GM18499 (cell line): ENCODE data around the gene SPAG16.

Experiments used
- ATAC-seq: cut with Tn5 transposase; IDR thresholded peaks from one replicate; pipeline ENCODE4 v1.9.1; 2021; ENCODE audit warnings: moderate number of reproducible peaks; ENCODE audit not compliant: insufficient read depth, unreplicated experiment

Gene SPAG16

DNA sequence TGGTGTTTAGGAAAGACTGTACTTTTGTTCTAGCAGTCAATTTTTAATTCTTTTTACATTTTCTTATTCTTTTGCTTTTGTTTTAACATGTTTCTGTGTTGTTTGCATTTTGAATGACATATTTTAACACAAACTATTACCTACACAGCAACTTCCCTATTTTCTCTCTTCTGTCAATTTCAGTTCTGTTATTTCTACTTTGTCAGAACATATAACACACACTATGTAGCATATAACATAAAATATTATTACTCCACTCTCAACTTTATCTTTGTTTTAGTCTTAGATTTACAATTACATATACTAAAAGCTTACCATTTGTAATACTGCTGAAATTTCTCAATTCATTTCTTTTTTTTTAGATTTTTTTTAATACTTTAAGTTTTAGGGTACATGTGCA, 753.9 kb downstream of the SPAG16 start:
- no peak for ATAC-seq

DNA sequence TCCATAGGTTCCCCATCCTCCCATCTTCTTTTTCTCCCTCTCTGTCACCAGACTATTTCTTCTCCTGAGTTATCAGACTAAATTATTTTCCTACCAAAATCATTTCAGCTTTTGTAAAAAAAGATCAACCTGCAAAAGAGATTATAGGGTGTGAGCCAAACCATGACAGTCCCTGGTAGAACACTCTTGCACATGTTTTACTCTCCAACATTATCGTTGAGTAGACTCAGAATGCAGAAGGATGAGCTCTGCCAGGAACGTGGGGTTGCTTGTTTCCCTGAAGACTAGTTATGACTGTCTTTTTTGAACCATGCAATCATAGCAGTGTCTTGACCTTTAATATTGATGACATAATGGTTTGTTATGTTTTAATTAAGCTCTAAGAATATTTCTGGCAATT, 766.5 kb downstream of the SPAG16 start:
- no peak for ATAC-seq

DNA sequence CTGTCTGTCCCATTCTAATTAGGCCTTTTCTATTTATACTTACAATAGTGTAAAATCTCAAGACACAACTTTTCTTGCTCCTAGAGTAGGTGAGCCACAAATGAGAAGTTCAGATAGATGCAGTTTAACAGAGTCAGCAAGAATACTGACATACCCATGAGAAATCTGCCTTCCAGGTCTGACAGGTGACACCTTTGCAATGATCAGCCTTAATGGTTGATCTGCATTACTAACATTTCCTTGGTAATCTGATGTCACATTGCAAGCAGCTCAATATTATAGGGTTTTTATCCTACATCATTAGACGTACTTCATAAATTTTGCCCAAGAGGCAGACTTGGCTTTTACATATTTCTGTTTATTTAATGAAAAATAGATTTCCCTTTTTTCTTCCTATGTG, 767.3 kb downstream of the SPAG16 start:
- ATAC-seq, result no peak

DNA sequence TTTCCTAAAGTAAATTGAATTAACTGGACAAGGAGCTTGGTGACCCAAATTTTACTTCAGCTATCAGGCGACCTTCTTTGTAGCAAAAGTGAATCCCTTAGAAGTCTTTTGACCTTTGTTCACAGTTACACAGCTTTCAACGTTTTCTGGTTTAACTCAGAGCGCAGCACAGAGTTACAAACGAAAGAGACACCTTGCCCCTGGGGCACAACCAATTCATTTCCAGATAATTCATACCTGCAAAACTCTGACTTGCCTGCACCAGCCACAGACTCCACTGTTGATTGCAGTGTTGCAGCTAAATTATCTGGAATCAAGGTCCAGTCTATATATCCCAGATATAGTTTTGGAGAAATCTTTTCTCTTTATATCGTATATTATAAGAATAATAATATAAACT, 768.0 kb downstream of the SPAG16 start:
- ATAC-seq, result no peak

DNA sequence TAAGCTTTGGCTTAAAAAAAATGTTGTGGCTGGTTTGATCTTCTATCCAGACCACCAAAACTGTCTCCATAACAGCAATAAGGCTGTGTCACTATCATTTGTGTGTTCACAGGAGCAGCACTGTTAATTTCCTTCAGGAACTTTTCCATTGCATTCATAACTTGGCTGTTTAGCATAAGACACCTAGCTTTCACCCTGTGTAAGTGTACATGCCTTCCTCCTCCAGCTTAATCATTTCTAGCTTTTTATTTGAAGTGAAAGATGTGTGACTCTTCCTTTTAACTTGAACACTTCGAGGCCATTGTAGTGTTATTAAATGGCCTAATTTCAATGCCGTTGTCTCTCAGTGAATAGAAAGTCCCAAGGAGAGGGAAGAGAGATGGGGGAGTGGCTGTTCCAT, 773.7 kb downstream of the SPAG16 start:
- ATAC-seq, result no peak

DNA sequence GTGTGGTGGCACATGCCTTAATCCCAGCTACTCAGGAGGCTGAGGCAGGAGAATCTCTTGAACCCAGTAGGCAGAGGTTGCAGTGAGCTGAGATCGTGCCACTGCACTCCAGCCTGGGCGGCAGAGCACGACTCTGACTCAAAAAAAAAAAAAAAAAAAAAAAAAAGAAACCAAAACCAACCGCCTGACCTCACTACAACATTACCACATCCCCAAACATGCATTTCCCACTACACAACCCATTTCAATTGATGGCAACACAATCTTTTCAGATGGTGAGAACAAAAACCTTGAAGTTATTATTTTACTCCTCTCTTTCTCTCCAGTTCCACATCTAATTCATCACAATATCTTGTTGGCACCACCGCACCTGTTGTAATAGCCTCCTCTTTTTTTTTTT, 778.0 kb downstream of the SPAG16 start:
- ATAC-seq, result peak; percentile 57

DNA sequence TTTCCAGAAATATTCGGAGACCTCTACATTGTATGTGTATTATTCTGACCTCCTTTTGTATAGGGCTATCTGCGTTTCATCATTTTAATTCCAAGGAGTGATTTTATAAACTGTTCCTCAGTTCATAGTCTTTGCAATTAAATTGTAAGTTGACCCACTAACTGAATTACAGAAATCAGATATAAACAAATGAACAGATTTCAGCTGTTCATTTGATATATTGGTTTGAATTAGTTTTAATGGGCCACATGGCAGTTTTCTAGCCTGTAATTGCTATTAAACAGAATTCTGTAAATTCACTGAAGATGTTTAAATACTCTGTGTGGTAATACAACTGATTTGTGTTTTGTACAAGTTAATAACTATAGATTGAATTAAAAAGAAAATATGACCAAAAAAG, 780.2 kb downstream of the SPAG16 start:
- ATAC-seq, result no peak

DNA sequence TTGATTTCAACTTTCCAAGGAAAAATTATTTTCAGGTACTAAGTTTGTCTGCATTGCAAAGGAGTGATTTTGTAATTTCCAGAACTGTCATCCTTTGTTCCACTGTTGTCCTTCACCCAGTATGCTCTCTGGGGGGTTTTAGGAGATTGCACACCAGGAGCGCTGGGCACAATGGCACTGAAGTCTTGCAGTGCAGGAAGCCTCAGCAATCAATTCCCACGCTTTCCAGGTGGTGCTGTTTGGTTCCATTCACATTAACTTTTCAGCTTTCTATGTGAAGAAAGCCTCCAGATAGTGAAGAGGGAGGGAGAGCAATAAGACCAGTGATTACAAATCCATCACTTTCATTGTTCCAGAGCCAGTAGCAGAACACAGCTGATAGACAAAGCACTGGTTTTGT, 782.6 kb downstream of the SPAG16 start:
- ATAC-seq, result no peak

DNA sequence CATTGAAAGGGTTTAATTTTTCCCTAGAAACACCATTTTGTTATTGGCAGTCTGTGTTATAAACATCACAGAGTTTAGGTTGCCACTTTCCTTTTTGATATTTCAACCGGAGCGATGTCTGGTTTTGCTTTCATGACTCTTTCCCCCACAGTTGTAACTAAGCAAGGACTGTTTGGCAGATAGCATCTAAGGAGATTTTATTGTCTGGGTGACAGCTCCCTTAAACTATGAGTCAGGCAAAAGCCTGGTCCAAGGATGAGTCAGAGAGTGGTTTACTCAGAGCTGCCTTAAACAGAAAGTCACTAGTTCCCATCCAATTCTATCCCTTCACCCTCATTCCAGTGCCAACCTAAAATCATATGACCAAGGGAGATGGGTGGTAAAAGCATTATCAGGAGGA, 785.0 kb downstream of the SPAG16 start:
- ATAC-seq, result peak; percentile 72

DNA sequence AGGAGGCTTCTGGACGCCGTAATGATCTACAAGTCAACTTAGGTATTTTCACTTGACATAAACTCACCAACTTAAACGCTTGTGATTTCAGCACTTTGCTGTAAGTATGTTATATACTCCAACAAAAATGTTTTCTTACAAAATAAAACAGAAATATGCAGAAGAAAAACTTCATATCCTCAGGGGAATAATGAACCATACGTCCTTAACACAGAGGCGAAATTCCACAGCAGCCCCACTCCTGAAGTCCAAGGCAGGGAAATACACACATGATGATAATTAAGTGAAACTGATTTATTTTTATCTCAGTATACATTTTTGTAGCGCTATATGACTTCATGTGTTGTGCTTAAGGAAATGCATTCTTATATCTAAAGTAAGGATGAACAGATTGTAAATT, 791.2 kb downstream of the SPAG16 start:
- no peak for ATAC-seq

DNA sequence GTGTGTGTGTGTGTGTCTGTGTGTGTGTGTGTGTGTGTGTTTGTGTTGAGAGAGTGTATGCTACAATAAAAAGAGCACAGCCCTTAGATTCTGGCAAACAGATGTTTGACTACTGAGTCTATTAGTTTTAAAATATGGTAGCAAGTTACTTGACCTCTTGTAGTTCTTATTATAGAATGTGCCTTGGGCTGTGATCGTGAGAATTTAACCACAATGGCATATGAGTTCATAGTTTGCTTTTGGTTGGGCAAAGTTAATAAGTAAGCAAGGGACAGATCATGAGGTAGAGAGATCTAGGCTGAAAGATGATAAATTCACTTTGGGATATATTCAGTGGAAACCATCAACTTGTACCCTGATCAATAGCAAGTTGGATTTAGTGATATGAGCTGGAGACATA, 792.3 kb downstream of the SPAG16 start:
- ATAC-seq, result no peak

DNA sequence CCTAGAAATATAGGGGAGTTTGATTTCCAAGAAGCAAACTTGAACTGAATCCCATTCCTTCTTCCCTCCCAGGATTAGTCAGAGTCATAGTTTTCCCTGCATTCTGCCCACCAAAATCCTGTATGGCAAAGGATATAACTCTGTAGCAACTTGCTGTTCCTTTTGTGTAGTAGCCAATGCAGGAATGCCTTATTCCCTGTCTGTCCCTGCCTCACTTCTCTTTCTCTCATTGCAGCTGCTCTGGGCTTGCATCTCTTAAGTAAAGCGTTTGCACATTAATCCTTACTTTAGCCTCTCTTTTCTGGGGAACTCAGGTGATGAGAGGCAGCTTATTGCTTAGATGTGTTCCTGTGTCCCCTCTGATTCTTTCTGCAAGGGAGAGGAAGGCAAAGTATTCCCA, 793.5 kb downstream of the SPAG16 start:
- ATAC-seq, result no peak

DNA sequence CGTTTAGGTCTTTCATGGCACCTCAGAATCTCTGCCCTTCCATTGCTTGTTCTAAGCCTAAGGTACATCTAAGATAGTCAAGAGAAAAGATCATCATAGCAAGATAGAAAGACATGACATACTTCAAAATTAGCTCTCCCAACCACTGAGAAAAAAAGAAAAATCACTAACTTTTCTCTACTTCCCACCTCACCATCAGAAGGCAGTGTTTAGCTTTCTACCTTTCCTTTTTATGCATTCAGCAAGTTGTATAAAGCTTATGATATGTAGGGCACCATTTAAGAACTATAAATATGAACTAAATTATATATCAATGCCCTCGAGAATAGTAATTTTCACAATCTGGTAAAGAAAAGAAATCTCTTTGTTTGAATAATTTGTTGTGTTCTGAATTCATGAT, 794.8 kb downstream of the SPAG16 start:
- ATAC-seq, result no peak

DNA sequence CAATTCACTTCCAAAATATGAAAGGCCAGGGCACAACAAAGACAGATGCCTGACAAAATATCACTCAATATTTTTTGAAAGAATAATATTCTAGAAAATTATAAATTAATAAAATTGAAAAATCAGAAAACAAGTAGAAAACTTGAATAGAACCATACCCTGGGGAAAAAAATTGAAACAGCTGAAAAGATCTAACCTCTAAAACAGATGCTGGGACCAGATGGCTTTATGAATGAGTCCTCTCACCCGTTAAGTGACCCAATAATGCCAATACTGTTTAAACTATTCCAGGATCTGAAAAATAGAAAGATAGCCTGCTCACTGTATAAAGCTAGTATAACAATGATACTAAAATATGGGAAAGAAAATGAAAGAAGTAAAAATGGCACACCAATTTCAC, 804.3 kb downstream of the SPAG16 start:
- ATAC-seq, result no peak

DNA sequence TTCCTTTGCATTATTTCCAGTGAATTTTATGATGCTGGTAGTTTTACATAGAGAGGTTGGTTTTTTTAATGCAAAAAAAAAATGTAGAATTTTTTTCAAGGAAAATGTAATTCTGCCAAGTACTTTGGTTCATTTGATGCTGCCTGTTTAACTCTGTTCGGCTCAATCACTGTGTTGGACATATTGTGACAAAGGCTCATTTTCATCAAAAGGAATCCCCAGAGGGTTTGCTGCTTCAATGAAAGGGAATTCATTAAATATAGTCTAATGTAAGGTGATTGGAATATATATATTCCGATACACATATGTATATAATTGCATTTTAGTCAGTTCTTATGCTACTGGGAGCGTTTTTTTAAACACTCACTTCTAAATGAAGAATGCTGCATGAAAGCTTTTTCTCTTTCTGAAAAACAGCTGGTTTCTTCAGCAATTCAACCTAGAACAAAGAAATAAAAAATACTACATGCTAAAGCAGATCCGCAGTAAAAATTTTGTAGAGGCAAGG, 812.0 kb downstream of the SPAG16 start:
- ATAC-seq, result no peak

DNA sequence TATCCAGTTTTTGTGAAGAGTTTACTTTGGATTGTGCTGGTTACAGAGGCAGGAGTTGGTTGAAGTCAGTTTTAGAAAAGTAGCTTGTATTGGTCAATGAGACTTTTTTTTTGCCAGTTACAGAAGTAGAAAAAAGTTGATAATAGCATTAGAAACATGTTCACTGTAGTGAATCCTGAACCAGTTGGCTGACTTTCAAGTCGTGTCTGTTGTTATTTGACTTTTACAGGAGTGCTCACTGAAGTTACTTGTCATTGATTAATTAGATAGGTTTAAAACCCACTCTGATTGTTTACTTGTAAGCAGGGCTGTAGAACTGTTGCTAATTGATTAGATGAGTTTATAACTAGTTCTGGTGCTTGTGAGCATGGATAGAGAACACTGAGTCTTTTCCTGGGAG, 814.5 kb downstream of the SPAG16 start:
- ATAC-seq, result no peak

DNA sequence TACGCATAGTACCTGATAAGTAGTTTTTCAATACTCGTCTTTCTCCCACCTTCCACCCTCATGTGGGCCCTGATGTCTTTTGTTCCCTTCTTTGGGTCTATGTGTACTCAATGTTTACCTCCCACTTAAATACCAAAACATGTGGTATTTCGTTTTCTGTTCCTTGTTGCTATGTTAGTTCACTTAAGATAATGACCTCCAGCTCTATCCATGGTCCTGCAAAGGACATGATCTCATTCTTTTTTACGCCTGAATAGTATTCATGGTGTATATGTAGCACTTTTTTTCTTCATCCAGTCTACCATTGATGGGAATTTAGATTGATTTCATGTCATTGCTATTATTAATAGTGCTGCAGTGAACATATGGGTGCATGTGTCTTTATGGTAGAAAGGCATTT, 816.2 kb downstream of the SPAG16 start:
- ATAC-seq, result no peak

DNA sequence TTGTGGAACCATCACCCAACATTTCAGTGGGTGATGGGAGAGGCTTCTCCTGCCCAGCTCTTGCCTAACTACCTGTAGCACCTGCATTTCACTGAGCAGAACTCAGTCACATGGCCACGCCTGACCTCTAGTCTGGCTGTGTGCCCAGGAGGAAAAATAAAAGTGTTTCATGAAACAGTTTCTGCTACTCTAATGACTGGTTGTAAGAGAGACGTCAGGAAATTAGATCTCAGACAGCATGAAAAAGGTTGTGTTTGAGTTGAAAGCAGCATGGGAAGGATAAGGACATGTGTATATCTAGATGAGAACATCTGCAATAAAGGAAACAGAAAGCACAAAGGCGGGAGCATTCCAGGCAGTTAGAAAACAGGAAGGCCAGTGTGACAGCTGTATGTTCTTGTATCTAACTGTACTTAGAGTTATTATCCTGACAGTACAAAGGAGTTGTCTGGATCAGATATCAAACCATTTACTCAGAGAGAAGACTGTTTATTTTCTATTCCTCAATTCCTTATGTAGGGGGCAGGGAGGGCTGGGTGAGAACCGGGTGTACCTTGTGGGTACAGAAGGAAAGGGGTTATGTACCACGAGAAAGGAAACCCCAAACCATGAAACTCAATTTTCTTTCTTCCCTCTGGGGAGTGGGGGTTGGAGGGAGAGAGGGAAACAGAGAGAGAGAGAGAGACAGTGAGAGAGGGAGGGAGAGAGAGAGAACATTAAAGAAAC, 819.2 kb downstream of the SPAG16 start:
- no peak for ATAC-seq

DNA sequence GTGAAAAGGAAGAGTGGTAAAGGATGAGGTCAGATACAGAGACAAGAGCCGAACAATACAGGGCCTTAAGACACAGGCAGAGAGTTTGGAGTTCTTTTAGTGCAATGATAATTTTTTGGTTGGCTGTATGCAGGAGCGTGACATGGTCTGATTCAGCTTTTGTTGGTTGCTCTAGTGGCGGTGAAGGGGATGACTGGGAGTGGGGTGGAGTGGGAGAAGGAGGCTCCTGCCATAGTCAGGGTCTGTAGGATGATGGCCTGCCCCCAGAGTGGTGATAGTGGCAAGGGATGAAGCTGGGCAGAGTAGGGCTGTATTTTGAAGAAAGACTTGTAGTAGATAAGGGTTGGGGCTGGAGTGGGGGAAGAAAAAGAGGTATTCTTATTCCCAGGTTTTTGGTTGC, 820.0 kb downstream of the SPAG16 start:
- no peak for ATAC-seq

DNA sequence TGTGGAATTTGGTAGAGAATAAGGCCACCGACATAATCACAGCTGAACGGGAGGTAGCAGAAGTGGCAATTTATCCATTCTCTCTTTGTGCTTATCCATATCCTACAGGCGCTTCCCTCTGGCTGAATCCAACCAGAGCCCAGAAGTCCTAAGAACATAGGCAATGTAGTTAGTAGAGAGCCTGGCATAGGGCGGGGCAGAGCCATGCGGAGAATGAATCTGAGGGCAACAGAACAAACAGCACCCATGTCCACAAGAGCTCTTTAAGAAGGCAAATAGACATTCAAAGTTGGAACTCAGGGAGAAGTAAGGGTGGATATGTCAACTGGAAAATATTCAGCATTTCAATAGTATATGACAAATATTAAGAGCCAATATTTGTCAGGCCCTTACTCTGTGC, 820.7 kb downstream of the SPAG16 start:
- no peak for ATAC-seq

DNA sequence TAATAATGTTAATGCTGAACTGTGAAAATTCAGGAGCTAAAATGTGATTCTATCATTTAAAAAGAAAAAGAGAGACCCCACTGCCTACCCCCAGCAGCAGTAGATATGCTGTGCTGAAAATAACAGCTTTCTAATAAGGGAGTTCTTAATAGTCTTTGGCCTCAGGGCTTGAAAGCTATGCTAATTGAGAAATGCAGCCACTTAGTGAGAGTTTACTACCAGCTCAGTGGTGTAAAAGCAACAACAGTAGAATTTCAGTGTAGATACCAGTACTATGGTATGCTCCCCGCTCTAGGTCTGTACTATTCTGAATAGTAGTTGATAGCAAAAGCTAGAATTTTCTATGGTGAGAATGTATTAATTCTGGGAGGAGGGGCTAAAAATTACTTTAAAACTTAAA, 823.5 kb downstream of the SPAG16 start:
- ATAC-seq, result no peak

DNA sequence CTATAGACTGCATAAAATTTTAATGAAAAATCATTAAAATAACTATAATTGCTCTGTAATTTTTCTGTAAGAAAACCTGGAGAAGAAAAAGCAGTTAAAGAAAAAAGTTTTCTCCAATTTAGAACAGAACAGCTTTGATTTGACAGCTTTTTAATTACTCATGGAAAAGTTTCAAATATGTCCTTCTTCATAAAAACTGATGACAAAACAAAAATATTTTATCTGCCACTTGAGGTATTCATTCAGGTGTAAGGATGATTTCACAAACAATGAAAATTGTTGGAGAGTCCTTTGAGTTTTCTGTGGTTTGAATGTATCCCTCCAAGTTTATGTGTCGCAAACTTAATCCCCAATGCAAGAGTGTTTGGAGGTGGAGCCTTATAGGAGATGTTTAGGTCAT, 824.3 kb downstream of the SPAG16 start:
- ATAC-seq, result no peak

DNA sequence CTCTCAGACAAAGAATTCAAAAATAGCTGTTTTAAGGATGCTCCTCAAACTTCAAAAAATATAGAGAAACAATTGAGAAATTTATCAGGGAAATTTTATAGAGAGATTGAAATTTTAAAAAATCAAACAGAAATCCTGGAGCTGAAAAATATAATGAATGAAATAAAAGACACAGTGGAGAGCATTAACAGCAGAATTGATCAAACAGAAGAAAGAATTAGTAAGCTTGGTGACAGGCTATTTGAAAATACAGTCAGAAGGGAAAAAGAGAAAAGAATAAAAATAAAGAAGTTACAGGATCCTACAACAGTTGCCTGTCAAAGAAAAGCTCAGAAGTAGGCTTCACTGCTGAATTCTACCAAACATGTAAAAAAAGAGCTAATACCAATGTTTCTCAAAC, 832.8 kb downstream of the SPAG16 start:
- no peak for ATAC-seq
